ENCODE data around the gene TTC12.

The TTC12 gene

DNA sequence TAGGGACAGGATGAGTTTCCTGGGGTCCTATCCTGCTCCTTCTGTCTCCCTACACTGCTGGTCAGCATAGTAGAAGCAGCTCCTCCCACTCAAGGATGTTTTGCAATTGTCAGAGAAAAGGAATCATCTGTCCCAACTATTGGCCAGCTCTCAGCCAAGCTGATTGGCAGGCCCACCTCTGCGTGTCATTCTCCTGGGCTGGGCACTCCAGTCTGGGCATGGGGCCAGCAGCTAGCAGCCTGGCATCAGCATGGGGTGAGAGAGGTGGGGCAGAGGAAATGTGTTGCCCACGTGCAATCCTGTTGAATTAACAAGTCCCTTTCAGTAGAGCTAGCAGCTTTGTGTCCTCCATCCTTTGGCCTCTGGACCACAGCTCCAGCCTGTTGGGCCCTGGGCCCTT, 87.3 kb downstream of the TTC12 start:
- no peak for DNase-seq (ENCODE audit: low read depth in 2 of 3, low spot score in 1 of 3)

DNA sequence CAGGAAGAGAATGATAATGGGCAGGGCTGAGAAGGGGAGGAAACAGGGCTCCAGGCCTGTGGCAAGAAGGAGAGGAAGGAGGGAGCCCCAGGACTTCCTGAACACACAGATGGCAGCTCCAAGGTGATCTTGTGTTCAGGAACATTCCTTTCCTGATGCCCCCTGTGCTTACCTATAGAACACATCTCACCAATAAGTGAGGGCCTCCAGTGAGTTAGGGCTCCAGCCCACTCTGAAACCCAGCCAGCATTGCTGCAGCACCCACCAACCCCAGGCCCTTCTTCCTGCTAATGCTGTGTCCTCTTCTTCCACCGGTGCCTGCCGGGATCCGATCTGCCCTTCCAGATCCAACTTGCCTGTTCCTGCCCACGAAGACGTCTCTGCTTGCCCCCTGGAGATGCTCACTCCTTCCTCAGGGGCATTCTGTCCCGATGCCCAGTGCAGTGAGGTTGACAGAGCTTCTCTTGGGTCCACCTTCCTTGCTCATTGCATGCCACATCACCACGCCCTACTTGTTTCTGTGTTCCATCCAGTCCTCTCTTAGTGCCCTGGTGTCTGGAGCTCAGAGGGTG, 90.6 kb downstream of the TTC12 start:
- no peak for DNase-seq (ENCODE audit: low read depth in 2 of 3, low spot score in 1 of 3)

DNA sequence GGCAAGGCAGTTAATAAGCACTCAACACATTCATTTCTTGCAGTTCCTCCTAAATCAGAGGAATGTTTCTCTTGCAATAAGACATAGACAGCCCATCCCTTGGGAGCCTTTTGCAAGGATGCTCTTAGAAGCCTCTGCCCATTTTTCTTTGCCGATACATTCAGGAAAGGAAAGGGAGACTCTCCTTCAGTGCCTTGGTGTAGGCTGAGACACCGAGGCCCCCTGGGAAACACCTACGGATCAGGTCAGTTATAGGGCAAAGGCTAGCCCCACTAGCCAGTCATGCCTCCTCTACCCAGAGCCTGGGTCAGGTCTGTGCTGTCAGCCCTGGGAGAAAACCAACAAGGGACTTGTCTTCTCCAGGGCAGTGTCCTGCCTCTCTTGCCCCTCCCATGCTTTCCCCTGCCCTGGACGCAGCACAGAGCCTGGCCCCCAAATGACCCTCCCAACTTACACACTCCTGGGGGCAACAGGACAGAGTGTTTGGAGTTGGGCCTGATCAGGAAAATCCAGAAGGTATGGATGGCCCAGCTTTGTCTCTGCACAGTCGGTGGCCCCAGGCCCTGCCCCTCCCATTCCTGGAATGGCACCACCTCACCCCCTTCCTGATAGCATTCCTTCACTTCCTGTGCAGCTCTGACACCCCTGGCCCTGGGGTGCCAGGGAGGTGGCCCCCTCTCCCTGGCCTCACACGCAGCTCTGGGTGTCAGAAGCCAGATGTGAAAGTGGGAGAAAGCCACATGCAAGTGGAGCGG, 91.5 kb downstream of the TTC12 start:
- DNase-seq (ENCODE audit: low read depth in 2 of 3, low spot score in 1 of 3) = no peak

DNA sequence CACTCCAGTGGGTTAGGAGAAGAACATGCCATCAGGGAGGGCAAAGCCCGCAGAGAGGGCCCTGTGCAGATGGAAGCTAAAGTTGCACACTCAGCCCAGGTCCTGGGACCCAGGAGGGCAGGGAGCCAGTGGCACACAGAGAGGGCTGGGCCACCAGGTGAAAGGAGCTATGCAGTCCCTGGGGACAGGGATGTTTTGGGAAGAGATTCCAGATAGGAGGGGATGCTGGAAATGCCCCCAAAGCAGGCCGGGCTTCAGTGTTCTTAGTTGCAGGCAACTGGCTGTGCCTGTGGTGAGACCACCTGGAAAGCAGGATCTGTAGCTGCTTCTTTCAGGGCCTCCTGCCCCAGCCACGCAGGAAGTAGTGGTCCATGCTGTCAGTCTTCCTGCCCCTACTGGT, 92.8 kb downstream of the TTC12 start:
- DNase-seq (ENCODE audit: low read depth in 2 of 3, low spot score in 1 of 3) = no peak

DNA sequence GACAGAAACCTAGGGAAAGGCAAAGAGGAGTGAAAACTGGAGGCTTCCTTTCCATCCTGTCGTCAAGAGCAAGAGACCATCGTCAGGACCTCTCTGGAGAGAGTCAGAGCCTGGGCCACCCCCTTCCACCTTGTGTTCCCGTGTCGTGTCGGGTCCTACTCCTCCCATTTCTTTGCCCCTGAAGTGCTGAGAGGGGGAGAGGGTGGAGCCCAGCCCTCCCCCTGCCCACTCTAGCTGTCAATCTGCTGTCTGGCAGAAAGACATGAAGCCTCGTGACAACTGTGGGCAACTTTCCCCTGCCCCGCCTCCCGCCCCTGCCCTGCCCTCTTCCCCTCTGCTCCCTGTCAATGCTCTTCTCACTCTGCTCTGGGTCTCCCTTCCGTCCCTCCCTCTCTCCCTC, 93.8 kb downstream of the TTC12 start:
- no peak for DNase-seq (ENCODE audit: low read depth in 2 of 3, low spot score in 1 of 3)

DNA sequence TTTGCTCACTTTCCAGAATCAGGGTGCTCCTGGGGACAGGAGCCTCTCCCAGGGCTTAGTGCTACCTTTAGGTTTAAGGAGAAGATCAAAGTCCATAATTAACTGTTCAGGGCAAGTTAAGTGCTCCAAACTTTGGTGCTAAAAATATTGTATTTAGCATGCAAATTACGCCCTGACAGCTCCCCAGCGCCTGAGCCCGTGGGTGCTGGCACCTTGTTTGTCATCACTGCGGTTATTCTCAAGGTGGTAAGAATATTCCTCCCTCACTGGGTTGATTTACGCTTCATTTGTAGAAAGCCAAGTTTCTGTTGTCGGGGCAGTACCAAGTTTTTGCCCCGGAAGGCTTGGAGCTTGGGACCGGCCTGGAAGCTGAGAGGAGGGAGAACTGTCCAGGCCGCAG, 94.5 kb downstream of the TTC12 start:
- no peak for DNase-seq (ENCODE audit: low read depth in 2 of 3, low spot score in 1 of 3)

DNA sequence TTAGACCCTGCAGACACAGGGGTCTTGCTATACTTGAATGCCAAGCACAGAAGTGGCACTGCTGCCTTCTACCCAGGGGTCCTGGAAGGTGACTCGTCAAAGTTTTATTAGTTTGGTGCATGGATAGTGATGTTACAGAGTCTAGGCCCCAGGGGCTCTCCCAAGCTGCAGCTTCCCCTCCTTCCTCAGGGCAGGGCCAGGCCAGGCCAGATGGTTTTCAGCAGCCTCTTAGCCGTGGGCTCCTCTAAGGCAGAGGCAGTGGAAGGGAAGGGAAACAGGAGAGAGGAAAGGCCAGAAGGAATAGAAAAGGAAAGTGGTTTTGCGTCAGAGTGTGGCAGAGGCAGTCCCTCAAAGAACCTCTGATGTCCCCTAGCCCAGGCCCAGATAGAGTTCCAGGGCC, 95.1 kb downstream of the TTC12 start:
- no peak for DNase-seq (ENCODE audit: low read depth in 2 of 3, low spot score in 1 of 3)

DNA sequence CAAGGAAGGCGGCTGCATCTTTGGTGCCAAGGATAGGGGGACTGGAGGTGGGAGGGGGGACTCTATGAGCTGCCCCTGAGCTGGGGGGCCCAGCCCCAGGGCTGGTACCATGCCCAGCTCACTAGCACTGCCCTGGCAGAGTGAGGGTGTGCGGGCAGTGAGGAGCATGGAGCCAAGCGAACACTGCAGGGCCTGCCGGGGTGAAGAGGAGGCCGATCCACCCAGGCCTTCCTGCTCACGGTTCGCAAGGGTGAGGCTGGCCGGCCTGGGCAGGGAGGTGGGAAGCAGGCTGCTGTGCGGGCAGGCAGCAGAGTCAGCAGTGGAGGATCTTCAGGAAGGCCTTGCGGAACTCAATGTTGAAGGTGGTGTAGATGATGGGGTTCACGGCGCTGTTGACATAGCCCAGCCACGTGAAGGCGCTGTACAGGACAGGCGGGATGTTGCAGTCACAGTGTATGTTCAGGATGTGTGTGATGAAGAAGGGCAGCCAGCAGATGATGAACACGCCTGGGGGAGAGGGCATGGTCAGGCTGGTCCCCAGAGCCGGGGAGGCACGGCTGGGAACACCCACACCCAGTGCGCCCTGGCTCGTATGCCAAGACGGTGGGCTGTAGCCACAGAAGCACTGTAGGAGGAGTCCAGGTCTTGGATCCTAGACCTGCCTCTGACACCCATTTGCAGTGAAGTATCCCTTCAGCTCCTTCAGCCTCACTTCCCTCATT, 96.2 kb downstream of the TTC12 start:
- DNase-seq (ENCODE audit: low read depth in 2 of 3, low spot score in 1 of 3) = no peak

DNA sequence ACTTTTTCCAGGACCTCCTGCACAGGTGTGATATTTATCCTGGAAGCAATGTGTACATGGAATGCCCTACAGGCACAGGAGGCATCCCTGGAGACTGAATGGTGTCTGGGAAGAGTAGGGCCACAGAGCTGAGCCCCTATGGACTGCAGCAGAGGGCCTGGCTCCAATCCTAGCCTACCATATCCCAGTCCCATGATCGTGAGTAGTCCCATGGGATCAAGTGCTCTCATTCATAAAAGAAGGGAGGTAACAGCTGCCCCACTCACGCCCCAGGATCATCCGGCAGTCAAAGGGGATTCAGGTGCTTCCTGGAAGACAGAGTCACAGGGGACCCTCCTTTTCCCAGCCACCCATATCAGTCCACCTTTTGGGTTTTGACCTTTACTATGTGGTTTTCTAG, 97.2 kb downstream of the TTC12 start:
- no peak for DNase-seq (ENCODE audit: low read depth in 2 of 3, low spot score in 1 of 3)

DNA sequence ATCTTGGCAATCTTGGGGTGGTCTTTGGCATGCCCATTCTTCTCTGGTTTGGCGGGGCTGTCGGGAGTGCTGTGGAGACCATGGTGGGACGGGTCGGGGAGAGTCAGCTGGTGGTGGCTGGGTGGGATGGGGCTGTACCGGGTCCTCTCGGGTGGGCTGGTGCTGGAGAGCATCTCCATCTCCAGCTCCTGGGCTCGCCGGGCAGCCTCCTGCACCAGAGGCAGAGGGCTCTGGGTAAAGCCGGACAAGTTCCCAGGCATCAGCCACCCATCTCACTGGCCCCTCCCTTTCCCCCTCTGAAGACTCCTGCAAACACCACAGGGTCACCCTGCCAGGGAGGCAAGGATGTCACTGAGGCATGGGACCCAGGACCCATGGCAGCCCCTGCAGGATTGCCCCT, 98.3 kb downstream of the TTC12 start:
- DNase-seq (ENCODE audit: low read depth in 2 of 3, low spot score in 1 of 3) = no peak

DNA sequence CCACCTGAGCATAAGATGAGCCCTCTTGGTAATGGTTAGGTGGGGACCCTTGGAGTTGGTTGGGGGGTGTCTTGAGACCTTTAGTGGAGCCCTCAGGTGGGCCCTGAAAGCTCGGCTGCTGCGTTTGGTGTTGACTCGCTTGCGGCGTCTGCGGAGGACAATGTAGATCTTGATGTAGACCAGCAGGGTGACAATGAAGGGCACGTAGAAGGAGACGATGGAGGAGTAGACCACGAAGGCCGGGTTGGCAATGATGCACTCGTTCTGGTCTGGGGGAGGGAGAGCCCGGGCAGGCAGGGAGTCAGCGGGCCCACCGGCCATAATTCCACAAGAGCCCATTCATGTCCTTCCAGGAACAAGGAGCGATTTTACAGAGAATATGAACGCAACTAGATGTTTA, 101.0 kb downstream of the TTC12 start:
- DNase-seq (ENCODE audit: low read depth in 2 of 3, low spot score in 1 of 3) = no peak
